Endodermal cell (in vitro differentiated cells): ENCODE results near the gene LYPLA2. TPM values are rescaled to one million over a fixed set of nuclear protein-coding genes. Genes with fewer than 3 reads are reported as not detected.

Source experiments
- DNase-seq: peaks from one replicate; pipeline ENCODE4 v3.0.0-alpha.2; 2017
- H3K27ac ChIP-seq: 2 replicates; pipeline ENCODE4 v1.5.1; 2013; ENCODE audit warnings: mild to moderate bottlenecking, low read depth, low read length, moderate library complexity
- H3K27me3 ChIP-seq: 2 replicates; pipeline ENCODE4 v1.6.1; 2013; ENCODE audit warnings: mild to moderate bottlenecking, low read length, moderate library complexity; ENCODE audit not compliant: insufficient read depth, control insufficient read depth, poor library complexity, severe bottlenecking
- H3K36me3 ChIP-seq: 2 replicates; pipeline ENCODE4 v1.7.0; 2013; ENCODE audit warnings: mild to moderate bottlenecking, low read length, moderate library complexity; ENCODE audit not compliant: control insufficient read depth, insufficient read depth
- H3K4me1 ChIP-seq: one replicate; pipeline ENCODE4 v1.7.0; 2013; ENCODE audit warnings: low read length; ENCODE audit not compliant: control insufficient read depth, insufficient read depth
- H3K4me3 ChIP-seq: 2 replicates; pipeline ENCODE4 v1.5.1; 2013; ENCODE audit warnings: mild to moderate bottlenecking, low read length, moderate library complexity
- H3K9ac ChIP-seq: 2 replicates; pipeline ENCODE4 v1.6.1; 2013; ENCODE audit warnings: mild to moderate bottlenecking, low read length, moderate library complexity; ENCODE audit not compliant: poor library complexity, severe bottlenecking; ENCODE audit errors: extremely low read depth
- H3K9me3 ChIP-seq: 2 replicates; pipeline ENCODE4 v1.6.1; 2013; ENCODE audit warnings: mild to moderate bottlenecking, low read length, moderate library complexity; ENCODE audit not compliant: control insufficient read depth
- H3K27ac Mint-ChIP-seq: 2 replicates; pipeline ENCODE4 v1.8.0; 2020; ENCODE audit warnings: mixed read lengths
- H3K27me3 Mint-ChIP-seq: 2 replicates; pipeline ENCODE4 v1.8.0; 2021; ENCODE audit warnings: mild to moderate bottlenecking, mixed read lengths; ENCODE audit not compliant: insufficient read depth
- H3K36me3 Mint-ChIP-seq: 2 replicates; pipeline ENCODE4 v1.8.0; 2020; ENCODE audit warnings: low read depth, mixed read lengths
- H3K4me1 Mint-ChIP-seq: 2 replicates; pipeline ENCODE4 v1.8.0; 2020; ENCODE audit warnings: mixed read lengths
- H3K4me3 Mint-ChIP-seq: 2 replicates; pipeline ENCODE4 v1.8.0; 2020; ENCODE audit warnings: mild to moderate bottlenecking, moderate library complexity, mixed read lengths
- H3K9me3 Mint-ChIP-seq: 2 replicates; pipeline ENCODE4 v1.8.0; 2020; ENCODE audit warnings: mild to moderate bottlenecking, mixed read lengths
- CTCF ChIP-seq: fragments of 200-600 bp; sonication (generic); conservative IDR thresholded peaks from 2 replicates; pipeline ENCODE4 v1.5.0; 2021; ENCODE audit warnings: antibody characterized with exemption, mild to moderate bottlenecking
- WGBS, 2 experiments: methylation state at CpG; one replicate each; pipeline versions ENCODE4 v1.1.5 to v1.1.7; 2013; ENCODE audit warnings: missing lambda C conversion rate in 2 of 2, mixed read lengths in 1 of 2; ENCODE audit not compliant: insufficient coverage in 1 of 2, insufficient read length in 1 of 2; 5-methylcytosine and 5-hydroxymethylcytosine counted together
- total RNA-seq, 2 donors: library from RNA; stranded (reverse); fragmentation: NEBNext Ultra II Directional in 1 of 2; extraction: Animal tissue kit (Norgen Biotek cat#: 25700) in 1 of 2; gene quantifications; 2 replicates in 1 of 2; 3 replicates in 1 of 2; pipeline ENCODE4 v1.2.1, GENCODE V29; 2021

The LYPLA2 gene
- total RNA-seq, 2 donors from 2014 or later, result 103 to 107 TPM

GRCh38 chr1:23751050-23751814 lies 39.7 kb upstream of the LYPLA2 start:
- 77 to 82% methylated on average over 10 to 11 of the region's 11 CpGs for WGBS, 2 experiments
- peaks cover 89% of the 10 kb centered on the region for H3K36me3 ChIP-seq
- peak; percentile 91 for TF ChIP-seq CTCF
- no peak overlapping the region for H3K9ac ChIP-seq
- H3K27ac ChIP-seq, result no peak overlapping the region
- no peaks in the 10 kb centered on the region for H3K27me3 Mint-ChIP-seq
- no peaks in the 10 kb centered on the region for H3K9me3 Mint-ChIP-seq
- H3K4me3 Mint-ChIP-seq, result no peak overlapping the region
- no peaks in the 10 kb centered on the region for H3K27me3 ChIP-seq
- H3K4me1 Mint-ChIP-seq, result no peaks in the 10 kb centered on the region
- peaks cover 67% of the 10 kb centered on the region for H3K36me3 Mint-ChIP-seq
- H3K4me1 ChIP-seq, result no peaks in the 10 kb centered on the region
- peak; percentile 81 for DNase-seq
- no peak overlapping the region for H3K4me3 ChIP-seq
- H3K9me3 ChIP-seq, result no peaks in the 10 kb centered on the region
- H3K27ac Mint-ChIP-seq, result peak overlapping the region; percentile 48

GRCh38 chr1:23751815-23752200 lies 39.1 kb upstream of the LYPLA2 start:
- Histone ChIP-seq H3K9ac (no peak overlapping the region), H3K9me3 (no peaks in the 10 kb centered on the region), H3K4me3 (no peak overlapping the region), H3K4me1 (no peaks in the 10 kb centered on the region), H3K36me3 (peaks cover 89% of the 10 kb centered on the region), H3K27ac (no peak overlapping the region), H3K27me3 (no peaks in the 10 kb centered on the region)
- H3K4me3 Mint-ChIP-seq, result no peak overlapping the region
- no peak for DNase-seq
- no peak for TF ChIP-seq CTCF
- no peaks in the 10 kb centered on the region for H3K27me3 Mint-ChIP-seq
- WGBS, 2 experiments, result 90 to 96% methylated on average over 4 of the region's 4 CpGs
- no peaks in the 10 kb centered on the region for H3K4me1 Mint-ChIP-seq
- H3K36me3 Mint-ChIP-seq, result peaks cover 68% of the 10 kb centered on the region
- H3K27ac Mint-ChIP-seq, result peak overlapping the region; percentile 48
- no peaks in the 10 kb centered on the region for H3K9me3 Mint-ChIP-seq

- peaks cover 76% of the 10 kb centered on the region for H3K36me3 Mint-ChIP-seq
Observed at GRCh38 chr1:23752909-23753308, 38.0 kb upstream of the LYPLA2 start.

More at GRCh38 chr1:23752909-23753308, 38.0 kb upstream of the LYPLA2 start:
- no peak overlapping the region for H3K4me3 ChIP-seq
- H3K9ac ChIP-seq, result no peak overlapping the region
- no peaks in the 10 kb centered on the region for H3K9me3 ChIP-seq
- no peaks in the 10 kb centered on the region for H3K27me3 ChIP-seq
- H3K27ac Mint-ChIP-seq, result no peak overlapping the region
- H3K36me3 ChIP-seq, result peaks cover 83% of the 10 kb centered on the region
- no peak for TF ChIP-seq CTCF
- no peak overlapping the region for H3K27ac ChIP-seq
- H3K4me1 ChIP-seq, result no peaks in the 10 kb centered on the region
- 100% methylated on average over 1 of the region's 1 CpG for whole genome bisulfite sequencing, 2 experiments
- H3K4me1 Mint-ChIP-seq, result no peaks in the 10 kb centered on the region
- no peaks in the 10 kb centered on the region for H3K9me3 Mint-ChIP-seq
- no peaks in the 10 kb centered on the region for H3K27me3 Mint-ChIP-seq
- no peak for DNase-seq
- H3K4me3 Mint-ChIP-seq, result no peak overlapping the region
